ENCODE data around the gene CCDC32. TPM values are rescaled to one million over a fixed set of nuclear protein-coding genes. Genes with fewer than 3 reads are reported as not detected.
A peak's percentile ranks its signal among the peaks of the same experiment; 100 is the strongest.

Gene CCDC32
- total RNA-seq, 1 experiment from 2014 or later = 12.8 TPM

GRCh38 chr15:40569129-40569953 is 4.5 kb upstream of the CCDC32 start, which contains the start of gene RPUSD2 (continued):
- TF ChIP-seq ZNF281 (CRISPR knock-in tag; IDR thresholded peaks at IDR 0.05) = peak; percentile 82; the same call in 1 of the 2 replicates
- no peak; the same call in 1 of the 2 replicates for TF ChIP-seq MYBL2 (CRISPR knock-in tag; IDR thresholded peaks at IDR 0.05)
- no peak for TF ChIP-seq ELF4 (CRISPR knock-in tag; IDR thresholded peaks at IDR 0.05; ENCODE audit: low read depth)
- TF ChIP-seq OVOL2 (CRISPR knock-in tag; IDR thresholded peaks at IDR 0.05; ENCODE audit: borderline replicate concordance) = no peak
- peak; percentile 23; the same call in 1 of the 2 replicates for TF ChIP-seq SMAD3 (CRISPR knock-in tag; IDR thresholded peaks at IDR 0.05; ENCODE audit: borderline replicate concordance)
- no peak for TF ChIP-seq ZNF121 (CRISPR knock-in tag; IDR thresholded peaks at IDR 0.05)
- peak; percentile 91 for TF ChIP-seq FOXP4 (CRISPR knock-in tag; IDR thresholded peaks at IDR 0.05)
- no peak for TF ChIP-seq ZNF263 (CRISPR knock-in tag; IDR thresholded peaks at IDR 0.05; ENCODE audit: low read depth)
- no peak for TF ChIP-seq TP53 (CRISPR knock-in tag; IDR thresholded peaks at IDR 0.05)
- peak; percentile 88 for TF ChIP-seq MAX (CRISPR knock-in tag; IDR thresholded peaks at IDR 0.05)
- 0 out of 2 replicates have a peak, but pooled peaks have one; percentile 23 for TF ChIP-seq GABPB1 (CRISPR knock-in tag; IDR thresholded peaks at IDR 0.05)
- TF ChIP-seq E2F5 (CRISPR knock-in tag; IDR thresholded peaks at IDR 0.05) = peak; percentile 37; the same call in 1 of the 2 replicates
- TF ChIP-seq CDX4 (CRISPR knock-in tag; IDR thresholded peaks at IDR 0.05; ENCODE audit: borderline replicate concordance) = no peak
- TF ChIP-seq GRHL2 (CRISPR knock-in tag; IDR thresholded peaks at IDR 0.05; ENCODE audit: insufficient replicate concordance, severe bottlenecking) = no peak
- 0 out of 2 replicates have a peak, but pooled peaks have one; percentile 11 for TF ChIP-seq PRDM15 (CRISPR knock-in tag; IDR thresholded peaks at IDR 0.05)
- TF ChIP-seq SMAD4 (CRISPR knock-in tag; IDR thresholded peaks at IDR 0.05) = no peak
- TF ChIP-seq ZNF219 (CRISPR knock-in tag; IDR thresholded peaks at IDR 0.05; ENCODE audit: borderline replicate concordance) = 0 out of 2 replicates have a peak, but pooled peaks have one; percentile 27
- no peak for TF ChIP-seq RELA (CRISPR knock-in tag; IDR thresholded peaks at IDR 0.05; ENCODE audit: borderline replicate concordance)
- TF ChIP-seq AFF4 (CRISPR knock-in tag; IDR thresholded peaks at IDR 0.05; ENCODE audit: borderline replicate concordance) = no peak
- no peak for TF ChIP-seq ZNF396 (CRISPR knock-in tag; IDR thresholded peaks at IDR 0.05; ENCODE audit: borderline replicate concordance)
- no peak for TF ChIP-seq MLX (CRISPR knock-in tag; IDR thresholded peaks at IDR 0.05)
- peak; percentile 57; the same call in 1 of the 2 replicates for TF ChIP-seq FOXP1 (CRISPR knock-in tag; IDR thresholded peaks at IDR 0.05; ENCODE audit: borderline replicate concordance)
